Activated T-cell treated with anti-CD3 and anti-CD28 coated beads for 48 hours (primary cell): ENCODE results near the gene PPARA.
A peak's percentile ranks its signal among the peaks of the same experiment; 100 is the strongest.

Experiments used
- DNase-seq: peaks from one replicate; pipeline ENCODE4 v3.0.0-alpha.2; 2020; ENCODE audit warnings: low read depth

The PPARA gene

GRCh38 chr22:46276563-46276962 is 126.2 kb downstream of the PPARA start:
- no peak for DNase-seq

- DNase-seq = no peak
These were observed 128.6 kb downstream of the PPARA start for GRCh38 chr22:46278656-46279645.

- no peak for DNase-seq
These were observed 129.9 kb downstream of the PPARA start for GRCh38 chr22:46280063-46280817.

GRCh38 chr22:46280999-46281623 is 130.8 kb downstream of the PPARA start:
- no peak for DNase-seq

- no peak for DNase-seq
These were observed 131.7 kb downstream of the PPARA start for GRCh38 chr22:46281866-46282678.

GRCh38 chr22:46286006-46286405 is 135.7 kb downstream of the PPARA start:
- DNase-seq = no peak

GRCh38 chr22:46286941-46287872 is 136.9 kb downstream of the PPARA start:
- no peak for DNase-seq

GRCh38 chr22:46287873-46288751 is 137.8 kb downstream of the PPARA start:
- peak; percentile 11 for DNase-seq

GRCh38 chr22:46288846-46289243 is 138.5 kb downstream of the PPARA start:
- DNase-seq = no peak

- DNase-seq = no peak
These were observed 139.0 kb downstream of the PPARA start for GRCh38 chr22:46289244-46289891.

GRCh38 chr22:46290121-46290842 is 140.0 kb downstream of the PPARA start:
- DNase-seq = no peak

- no peak for DNase-seq
These were observed 140.8 kb downstream of the PPARA start for GRCh38 chr22:46290843-46291785.

- DNase-seq = no peak
These were observed 141.8 kb downstream of the PPARA start for GRCh38 chr22:46292173-46292572.

GRCh38 chr22:46292732-46293131 is 142.4 kb downstream of the PPARA start:
- DNase-seq = no peak
